Head of caudate nucleus (tissue), 42 donors: ENCODE results near the gene EPHA3.
A peak's percentile ranks its signal among the peaks of the same experiment; 100 is the strongest.

Experiments used
- DNase-seq, 42 donors: peaks; one replicate each; pipeline versions ENCODE4 v3.0.0 to v3.0.0-alpha.2; 2020 to 2021; ENCODE audit warnings: mixed read lengths in 7 of 42
- intact Hi-C: fragments of 100-400 bp; cut with DNase I; formaldehyde crosslinking; loops from one replicate; pipeline ENCODE4 v1.15.0; 2022

EPHA3 gene

GRCh38 chr3:89216016-89216739, 108.8 kb downstream of the EPHA3 start:
- intact Hi-C loops, result no loop called here
- DNase-seq, result no peak

- no peak for DNase-seq
- intact Hi-C loops, result no loop called here
These were observed 109.8 kb downstream of the EPHA3 start for GRCh38 chr3:89217148-89217685.

GRCh38 chr3:89221924-89222323, 114.5 kb downstream of the EPHA3 start:
- intact Hi-C loops, result no loop called here
- DNase-seq, result no peak

- intact Hi-C loops, result no loop called here
- no peak for DNase-seq
These were observed 115.8 kb downstream of the EPHA3 start for GRCh38 chr3:89223188-89223587.

- intact Hi-C loops, result no loop called here
- no peak for DNase-seq
These were observed 119.8 kb downstream of the EPHA3 start for GRCh38 chr3:89227218-89227617.

GRCh38 chr3:89227634-89228033, 120.2 kb downstream of the EPHA3 start:
- DNase-seq, result no peak
- intact Hi-C loops, result no loop called here

- no peak for DNase-seq
- intact Hi-C loops, result no loop called here
These were observed 124.7 kb downstream of the EPHA3 start for GRCh38 chr3:89232155-89232554.

- intact Hi-C loops, result no loop called here
- no peak for DNase-seq
These were observed 127.2 kb downstream of the EPHA3 start for GRCh38 chr3:89234620-89235019.

GRCh38 chr3:89238846-89239245, 131.4 kb downstream of the EPHA3 start:
- intact Hi-C loops, result no loop called here
- DNase-seq, result no peak

GRCh38 chr3:89239774-89240173, 132.4 kb downstream of the EPHA3 start:
- intact Hi-C loops, result no loop called here
- no peak for DNase-seq

GRCh38 chr3:89245612-89246011, 138.2 kb downstream of the EPHA3 start:
- DNase-seq, result no peak

GRCh38 chr3:89246326-89246725, 138.9 kb downstream of the EPHA3 start:
- intact Hi-C loops, result no loop called here
- no peak for DNase-seq

More at GRCh38 chr3:89245612-89246011, 138.2 kb downstream of the EPHA3 start:
- intact Hi-C loops, result no loop called here

- DNase-seq, result no peak
- intact Hi-C loops, result no loop called here
These were observed 143.3 kb downstream of the EPHA3 start for GRCh38 chr3:89250742-89251141.

GRCh38 chr3:89252016-89252415, 144.6 kb downstream of the EPHA3 start:
- no peak for DNase-seq
- intact Hi-C loops, result no loop called here

GRCh38 chr3:89252860-89253259, 145.4 kb downstream of the EPHA3 start:
- DNase-seq, result no peak
- intact Hi-C loops, result no loop called here

- intact Hi-C loops, result no loop called here
These were observed 149.0 kb downstream of the EPHA3 start for GRCh38 chr3:89256395-89256794.

GRCh38 chr3:89256882-89257281, 149.5 kb downstream of the EPHA3 start:
- intact Hi-C loops, result no loop called here
- DNase-seq, result no peak

More at GRCh38 chr3:89256395-89256794, 149.0 kb downstream of the EPHA3 start:
- no peak for DNase-seq

- intact Hi-C loops, result no loop called here
- DNase-seq, result peak in 1 of 42 donors; percentile 33
These were observed 153.3 kb downstream of the EPHA3 start for GRCh38 chr3:89260721-89261120.

GRCh38 chr3:89261673-89262072, 154.3 kb downstream of the EPHA3 start:
- intact Hi-C loops, result no loop called here
- no peak for DNase-seq

GRCh38 chr3:89262309-89262929, 155.0 kb downstream of the EPHA3 start:
- intact Hi-C loops, result no loop called here
- peak in 19 of 42 donors; percentile 3 to 63 (median 30) for DNase-seq
